ENCODE data around the gene NDST1.

Gene NDST1

GRCh38 chr5:150573867-150574817, 66.2 kb downstream of the NDST1 start:
- no peak for DNase-seq

DNA sequence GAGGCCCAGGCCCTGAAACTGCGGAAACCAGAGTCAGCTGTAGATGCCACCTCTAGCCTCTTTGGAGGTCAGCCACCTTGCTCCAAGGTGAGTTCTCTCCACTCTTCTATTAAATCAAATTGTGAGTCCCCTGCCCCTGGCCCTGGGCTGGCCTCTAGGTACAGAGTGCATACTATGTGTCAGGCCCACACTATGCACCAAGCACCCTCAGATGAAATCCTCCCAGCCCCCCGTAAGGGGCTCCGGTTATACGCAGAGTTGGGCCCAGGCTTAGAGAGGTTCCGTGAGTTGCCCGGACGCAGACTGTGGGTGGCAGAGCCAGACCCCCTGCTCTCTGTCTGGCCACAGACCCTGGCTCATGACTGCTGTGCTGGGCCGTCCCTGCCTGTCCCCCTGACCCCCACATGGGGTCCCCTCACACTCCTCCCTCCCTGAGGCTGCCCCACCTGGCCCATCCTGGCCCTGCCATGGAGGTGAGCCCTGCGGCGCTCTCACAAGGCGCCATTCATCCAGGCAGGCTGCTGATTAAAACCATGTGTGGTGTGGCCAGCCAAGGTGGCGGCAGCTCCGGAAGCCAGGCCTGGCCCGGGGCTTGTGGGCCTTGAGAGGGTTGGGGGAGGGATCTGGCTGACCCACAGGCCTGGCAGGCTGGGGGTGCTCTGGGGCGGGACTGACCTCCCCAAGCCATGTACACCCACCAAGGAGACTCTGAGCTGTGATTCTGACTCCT, 67.1 kb downstream of the NDST1 start:
- no peak for DNase-seq

DNA sequence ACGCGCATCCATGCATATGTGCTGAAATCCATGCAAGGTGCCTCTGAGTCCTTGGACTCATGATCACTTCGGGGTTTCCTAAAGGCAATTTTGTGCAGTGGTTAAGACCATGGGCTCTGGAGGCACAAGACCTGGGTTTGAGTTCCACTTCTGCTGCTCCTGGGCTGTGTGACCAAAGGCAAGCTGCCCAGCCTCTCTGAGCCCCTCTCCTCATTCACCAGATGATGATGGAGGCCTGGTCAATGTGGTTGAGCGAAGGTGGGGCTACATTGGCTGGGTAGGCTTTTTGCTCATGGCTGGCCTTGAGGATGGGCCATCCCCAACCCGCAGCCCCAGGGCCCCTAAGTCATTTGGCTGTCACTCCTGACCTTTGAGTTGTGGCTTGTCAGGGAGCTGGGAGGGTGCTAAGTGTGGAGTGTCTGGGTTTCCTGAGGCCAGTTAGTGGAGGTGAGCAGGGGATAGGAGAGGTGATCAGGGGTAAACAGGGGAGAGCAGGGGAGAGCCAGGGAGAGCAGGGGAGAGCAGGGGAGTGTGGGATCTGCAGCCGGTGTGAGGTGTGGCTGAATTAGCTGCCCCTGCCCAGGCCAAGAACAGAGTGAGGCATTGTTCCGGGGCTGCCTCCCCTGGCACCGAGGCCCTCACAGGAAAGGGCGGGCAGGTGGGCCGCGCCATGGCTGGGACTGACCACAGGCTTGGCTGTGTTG, 68.0 kb downstream of the NDST1 start:
- DNase-seq: no peak

- no peak for DNase-seq
Observed at GRCh38 chr5:150576449-150576949, 68.6 kb downstream of the NDST1 start.

DNA sequence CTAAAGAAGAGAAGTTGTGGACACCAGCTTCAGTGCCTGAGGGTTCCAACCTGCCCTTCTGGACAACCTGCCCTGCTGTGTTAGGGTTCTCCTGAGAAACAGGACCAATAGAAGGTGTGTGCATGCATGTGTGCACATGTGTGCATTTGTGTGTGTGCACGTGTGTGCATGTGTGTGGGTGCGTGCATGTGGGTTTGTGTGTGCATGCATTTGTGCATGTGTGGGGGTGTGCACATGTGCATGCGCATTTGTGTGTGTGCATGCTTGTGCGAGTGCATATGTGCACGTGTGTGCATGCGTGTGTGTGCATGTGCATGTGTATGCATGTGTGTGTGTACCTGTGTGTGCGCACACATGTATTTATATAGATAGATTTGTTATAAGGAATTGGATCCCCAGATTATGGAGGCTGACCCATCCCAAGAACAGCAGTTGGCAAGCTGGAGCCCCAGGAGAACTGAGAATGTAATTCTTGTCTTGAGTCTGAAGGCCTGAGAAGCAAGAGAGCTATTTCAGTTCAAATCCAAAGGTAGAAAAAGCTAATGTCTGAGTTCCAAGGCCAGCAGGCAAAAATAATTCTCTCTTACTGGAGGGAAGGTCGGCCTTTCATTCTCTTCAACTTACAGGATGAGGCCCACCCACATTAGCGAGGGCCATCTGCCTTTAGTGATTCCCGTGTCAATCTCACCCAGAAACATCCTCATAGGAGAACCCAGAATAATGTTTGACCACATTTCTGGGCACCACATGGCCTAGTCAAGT, 69.6 kb downstream of the NDST1 start:
- DNase-seq: no peak

DNA sequence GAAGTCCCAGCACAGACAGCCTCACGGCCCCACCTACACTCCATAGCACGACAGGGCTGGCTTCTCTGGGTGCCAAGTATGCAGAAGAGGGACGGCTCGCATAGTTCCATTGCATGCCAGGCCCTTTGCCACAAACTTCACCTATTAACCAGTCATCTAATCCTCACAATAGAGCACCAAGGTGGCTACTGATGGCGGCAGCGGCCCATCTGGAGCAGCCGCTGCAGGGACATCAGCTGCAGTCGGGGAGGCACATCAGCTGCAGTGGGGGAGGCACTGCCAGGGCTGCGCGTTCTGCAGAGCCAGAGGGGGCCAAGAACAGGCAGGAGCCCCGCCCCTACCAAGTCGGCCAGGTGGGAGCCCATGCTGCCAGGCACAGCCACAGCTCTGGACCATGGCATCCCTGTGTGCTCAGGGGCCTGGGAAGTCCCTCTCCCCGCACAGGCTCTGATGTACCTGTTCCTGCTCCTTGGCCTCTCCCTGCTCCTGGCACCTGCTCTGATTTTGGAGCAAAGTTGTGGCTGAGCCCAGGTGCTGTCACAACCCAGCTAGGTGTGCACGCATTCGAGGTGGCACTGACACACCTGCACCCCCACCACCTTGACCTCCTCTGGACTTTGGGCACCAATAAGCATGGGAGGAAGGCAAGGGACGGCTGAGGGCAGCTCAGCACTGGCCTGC, 71.0 kb downstream of the NDST1 start:
- DNase-seq: no peak

GRCh38 chr5:150579462-150580400, 71.8 kb downstream of the NDST1 start:
- no peak for DNase-seq

DNA sequence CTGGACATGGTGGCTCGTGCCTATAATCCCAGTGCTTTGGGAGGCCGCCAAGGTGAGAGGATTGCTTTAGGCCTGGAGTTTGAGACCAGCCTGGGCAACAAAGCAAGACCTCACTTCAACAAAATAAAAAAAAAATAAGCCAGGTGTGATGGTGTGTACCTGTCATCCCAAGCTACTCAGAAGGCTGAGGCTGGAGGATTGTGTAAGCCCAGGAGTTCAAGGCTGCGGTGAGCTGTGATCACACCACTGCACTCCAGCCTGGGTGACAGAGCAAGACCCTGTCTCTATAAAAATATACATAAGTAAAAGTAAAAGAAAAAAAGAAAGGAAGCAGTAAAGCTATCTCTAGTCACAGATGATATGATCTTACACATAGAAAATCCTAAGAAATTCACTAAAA, 73.0 kb downstream of the NDST1 start:
- DNase-seq: no peak

- no peak for DNase-seq
Observed at GRCh38 chr5:150582241-150583109, 74.5 kb downstream of the NDST1 start.

DNA sequence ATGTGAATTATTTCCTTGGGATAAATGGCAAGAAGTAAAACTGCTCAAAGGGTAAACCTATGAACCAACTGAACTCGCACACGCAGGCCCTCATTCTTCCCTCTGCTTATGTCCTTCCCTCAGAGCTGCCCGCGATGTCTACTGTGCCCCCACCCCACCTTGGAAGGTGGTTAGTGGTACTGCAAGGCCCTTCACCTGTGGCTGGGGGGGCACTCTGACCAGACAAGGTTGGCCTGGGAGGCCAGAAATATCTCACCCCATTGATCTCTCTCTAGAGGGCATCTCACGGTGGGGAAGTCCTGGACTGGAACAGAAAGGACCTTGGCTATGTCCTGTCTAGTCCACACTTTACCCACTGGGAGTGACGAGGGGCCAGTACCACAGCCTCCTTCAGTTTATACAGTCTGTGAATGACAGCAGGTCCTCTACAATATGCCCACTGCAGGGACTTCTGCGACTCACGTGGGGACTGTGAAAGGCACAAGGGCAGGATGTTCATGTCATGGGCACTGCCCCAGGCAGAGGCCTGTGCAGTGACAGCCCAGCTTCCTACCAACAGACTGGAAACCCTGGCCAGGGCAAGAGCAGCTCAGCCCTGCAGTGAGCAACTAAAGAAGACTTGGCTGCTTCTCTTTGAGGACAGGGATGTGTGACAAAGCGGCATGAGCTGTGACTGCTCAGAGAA, 75.8 kb downstream of the NDST1 start:
- no peak for DNase-seq

DNA sequence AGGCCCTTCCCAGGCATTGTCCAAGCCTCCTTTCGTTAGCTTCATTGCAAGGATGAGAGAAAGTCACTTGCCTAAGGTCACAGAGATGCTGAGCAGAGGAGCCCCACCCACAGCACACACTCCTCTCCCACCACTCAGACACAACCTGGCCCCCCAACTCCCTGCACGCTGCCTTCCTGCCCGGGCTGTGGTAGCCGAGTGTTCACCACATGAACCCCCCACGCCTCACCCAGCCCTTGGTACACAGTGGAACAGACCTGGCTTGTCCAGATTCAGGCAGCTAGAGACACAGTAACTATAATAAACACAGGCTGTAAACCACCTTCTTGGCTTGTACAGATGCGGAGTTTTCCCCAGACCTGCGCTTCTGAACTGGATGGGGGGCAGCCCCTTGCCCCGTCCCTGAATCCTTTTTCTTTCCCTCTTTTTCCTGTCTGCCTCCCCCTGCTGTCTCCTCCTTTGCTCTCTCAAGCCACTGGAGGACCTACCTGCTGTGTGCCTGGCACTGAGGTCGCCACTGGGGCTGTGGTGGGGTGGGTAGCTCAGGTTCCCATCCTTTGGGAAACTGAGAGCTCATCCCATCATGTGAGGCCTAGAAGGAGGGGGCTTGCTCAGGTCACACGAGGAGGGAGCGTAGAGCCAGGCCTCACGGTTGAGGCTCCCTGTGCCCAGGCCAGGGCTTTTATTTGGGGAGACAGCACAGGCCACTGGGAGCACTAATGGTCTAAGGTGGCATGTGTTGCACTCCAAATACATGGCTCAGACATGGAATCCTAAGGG, 76.8 kb downstream of the NDST1 start:
- DNase-seq: no peak

DNA sequence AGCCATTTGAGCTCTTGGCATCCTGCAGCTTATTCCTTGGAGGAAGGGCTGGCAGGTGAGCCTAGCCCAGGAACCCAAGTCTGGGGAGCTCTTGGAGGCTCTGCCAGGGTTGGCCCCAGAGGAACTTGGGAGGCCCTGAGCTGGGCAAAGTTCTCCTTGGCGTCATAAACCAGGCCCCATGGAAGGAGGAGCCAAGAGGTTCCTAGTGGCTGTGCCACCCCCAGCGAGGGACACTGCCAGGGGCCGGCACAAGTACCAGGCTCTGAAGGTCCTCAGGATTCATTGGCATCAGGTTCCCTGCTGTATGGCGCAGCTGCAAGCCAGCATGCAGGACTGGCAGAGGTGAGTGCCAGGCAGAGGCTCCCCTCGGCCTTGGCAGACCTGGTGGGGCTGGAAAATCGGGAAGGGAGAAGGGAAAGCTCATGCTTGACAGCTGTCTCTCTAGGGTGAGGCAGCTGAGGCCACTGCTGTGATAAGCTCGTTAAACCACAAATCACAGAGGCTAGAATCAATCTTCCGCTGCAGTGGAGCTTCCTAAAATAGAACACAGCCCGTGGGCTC, 77.9 kb downstream of the NDST1 start:
- DNase-seq: no peak

DNA sequence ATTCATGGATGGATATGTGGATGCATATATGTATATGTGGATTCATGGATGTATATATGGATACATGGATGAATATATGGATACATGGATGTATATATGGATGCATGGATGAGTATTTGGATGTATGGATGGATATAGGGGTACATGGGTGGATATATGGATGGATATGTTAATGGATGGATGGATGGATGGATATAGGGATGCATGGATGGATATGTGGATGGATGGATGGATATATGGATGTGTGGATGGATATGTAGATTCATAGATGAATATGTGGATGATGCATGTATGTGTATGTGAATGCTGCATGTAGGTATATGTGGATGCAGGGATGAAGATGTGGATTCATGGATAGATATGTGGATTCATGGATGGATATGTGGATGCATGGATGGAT, 79.1 kb downstream of the NDST1 start:
- no peak for DNase-seq

- DNase-seq: no peak
Observed at GRCh38 chr5:150587856-150588595, 80.1 kb downstream of the NDST1 start.

DNA sequence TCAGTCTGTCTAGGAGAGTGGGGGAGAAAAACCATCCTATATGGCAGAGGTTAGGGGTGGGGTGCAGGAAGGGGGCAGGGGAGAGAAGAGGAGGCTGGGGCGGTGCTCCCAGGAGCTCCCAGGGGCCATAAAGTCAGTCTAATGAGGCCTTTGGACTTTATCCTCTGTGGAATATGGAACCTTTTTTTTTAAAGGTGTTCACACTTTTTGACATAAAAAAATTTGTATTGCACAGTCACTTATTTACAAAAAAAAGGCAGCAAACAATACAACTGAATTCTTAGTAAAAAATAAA, 80.6 kb downstream of the NDST1 start:
- no peak for DNase-seq

GRCh38 chr5:150589862-150590601, 82.1 kb downstream of the NDST1 start:
- DNase-seq: no peak

All from COR-L47 (cell line).